Measurements from ENCODE around the gene SLC25A25. TPM values are rescaled to one million over a fixed set of nuclear protein-coding genes. Genes with fewer than 3 reads are reported as not detected.

Gene SLC25A25
- total and polyA plus RNA-seq, 9 of the 15 experiments (the other 6 are each of a cell fraction or from before 2014, with no cell fraction given): 0.07 to 35.9 (median 23.2) TPM

GRCh38 chr9:128103589-128103962, 35.5 kb downstream of the SLC25A25 start:
- no peak overlapping the region for H2AFZ ChIP-seq (ENCODE audit: low read depth, low read length)
- BruUV-seq (replicated peaks): no TSS peak
- in situ Hi-C loops (cut with MboI) (no loop called here), intact Hi-C loops (cut with micrococcal nuclease) (no loop called here)
- ChIA-PET POLR2A (interaction anchor here (0.8 to 1.5 kb wide), 3 partner anchors 8 to 10 kb away, joined by 3 read pairs; no protein-coding TSS in a partner anchor), CTCF (ENCODE audit: low intra/inter-chr PET ratio) (no interaction called here)
- peaks cover 35% of the 10 kb centered on the region for H3K79me2 ChIP-seq (ENCODE audit: control insufficient read depth, insufficient read depth, low read length)
- no peak overlapping the region; a peak in 1 of 4 replicates for H3K9ac ChIP-seq (ENCODE audit: insufficient read depth in 1 of 2, low read depth in 2 of 2, low read length in 2 of 2)
- no peaks in the 10 kb centered on the region for H3K9me3 ChIP-seq (replicated peaks; ENCODE audit: control insufficient read depth, insufficient read depth, low read depth, low read length)
- DNase-seq (ENCODE audit: extremely low read depth in 1 of 4, low spot score in 3 of 4) (no peak), ATAC-seq (no peak), FAIRE-seq (no peak)
- H3K27me3 ChIP-seq (ENCODE audit: control insufficient read depth in 2 of 2, insufficient read depth in 2 of 2, low read length in 2 of 2): no peaks in the 10 kb centered on the region
- H3K27ac ChIP-seq (ENCODE audit: extremely low read depth, low read depth, low read length): no peak overlapping the region
- H3K9me1 ChIP-seq (ENCODE audit: control insufficient read depth, insufficient read depth, low read length): no peaks in the 10 kb centered on the region
- 0 out of 2 replicates have a peak, but pooled peaks cover 10% of the 10 kb centered on the region for H4K20me1 ChIP-seq (replicated peaks; ENCODE audit: control insufficient read depth, insufficient read depth, low read length)
- 85% methylated on average over 7 of the region's 8 CpGs for WGBS (ENCODE audit: insufficient coverage, low coverage, missing lambda C conversion rate)
- H3K36me3 ChIP-seq (ENCODE audit: control insufficient read depth, insufficient read depth, low read length): peaks cover 94% of the 10 kb centered on the region
- no peak for TF ChIP-seq SMARCA4 (IDR thresholded peaks at IDR 0.05)
- no peak for TF ChIP-seq ZNF232 (CRISPR knock-in tag; IDR thresholded peaks at IDR 0.05)
- 0 out of 4 replicates have a peak, but pooled peaks of 1 of the 2 experiments have one; percentile 12 for TF ChIP-seq RAD21 (CRISPR knock-in tag; conservative IDR thresholded peaks at IDR 0.05 in 1 of 2, IDR thresholded peaks at IDR 0.05 in 1 of 2)
- peak in 1 of 2 experiments; percentile 24; a peak in 1 of 4 replicates for TF ChIP-seq SRF (CRISPR knock-in tag; IDR thresholded peaks at IDR 0.05)
- TF ChIP-seq GTF2E2 (tag; IDR thresholded peaks at IDR 0.05): no peak
- TF ChIP-seq CTCF (IDR thresholded peaks at IDR 0.05 in 2 of 3, conservative IDR thresholded peaks at IDR 0.05 in 1 of 3; ENCODE audit: insufficient read depth in 2 of 3, low read depth in 1 of 3, low read length in 3 of 3): peak; percentile 12 to 27 (median 15); a peak in 1 of 6 replicates
- H3K4me2 ChIP-seq (ENCODE audit: insufficient read depth, low read length): no peak overlapping the region
- no peak overlapping the region for H3K4me3 ChIP-seq
- H3K4me1 ChIP-seq (replicated peaks in 1 of 2; ENCODE audit: control insufficient read depth in 2 of 2, insufficient read depth in 2 of 2, low read length in 2 of 2): peaks cover 23 to 71% of the 10 kb centered on the region in 2 experiments; a peak in 4 of 5 replicates
